Measurements from ENCODE around the gene SREK1IP1. TPM values are rescaled to one million over a fixed set of nuclear protein-coding genes. Genes with fewer than 3 reads are reported as not detected.
A peak's percentile ranks its signal among the peaks of the same experiment; 100 is the strongest.
"Not testable (repeated sequence)": the region's sequence is repeated elsewhere in the genome, so short reads cannot be mapped to it uniquely, and the experiment has no call there.

Gene SREK1IP1
- polyA plus RNA-seq, 1 donor: 10.3 TPM

GRCh38 chr5:64763948-64764503 lies 4.5 kb downstream of the SREK1IP1 start:
- DNase-seq: no peak

- DNase-seq: no peak
Observed at GRCh38 chr5:64759960-64760660, 8.4 kb downstream of the SREK1IP1 start.

- DNase-seq: no peak
Observed at GRCh38 chr5:64758901-64759300, 9.6 kb downstream of the SREK1IP1 start.

DNA sequence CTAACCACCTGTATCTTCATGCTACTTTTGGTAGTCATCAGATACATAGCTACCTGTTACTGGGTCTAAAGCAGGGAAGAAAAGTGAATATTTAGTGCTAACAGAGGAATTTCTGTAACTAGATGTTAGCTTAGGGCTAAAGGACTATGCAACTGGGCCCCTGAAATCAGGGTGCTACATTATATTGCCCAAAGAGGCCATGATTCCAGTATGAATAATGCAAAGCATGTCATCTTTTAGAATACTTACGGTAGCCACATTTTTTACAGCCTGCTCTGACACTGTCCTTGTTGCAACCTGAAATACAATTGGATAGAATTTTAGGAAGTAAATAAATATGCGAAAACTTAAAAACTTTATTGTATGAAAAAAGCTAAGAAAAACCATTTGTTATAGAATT lies 14.4 kb downstream of the SREK1IP1 start:
- DNase-seq: no peak

GRCh38 chr5:64749385-64749784 lies 19.1 kb downstream of the SREK1IP1 start:
- no peak for DNase-seq

DNA sequence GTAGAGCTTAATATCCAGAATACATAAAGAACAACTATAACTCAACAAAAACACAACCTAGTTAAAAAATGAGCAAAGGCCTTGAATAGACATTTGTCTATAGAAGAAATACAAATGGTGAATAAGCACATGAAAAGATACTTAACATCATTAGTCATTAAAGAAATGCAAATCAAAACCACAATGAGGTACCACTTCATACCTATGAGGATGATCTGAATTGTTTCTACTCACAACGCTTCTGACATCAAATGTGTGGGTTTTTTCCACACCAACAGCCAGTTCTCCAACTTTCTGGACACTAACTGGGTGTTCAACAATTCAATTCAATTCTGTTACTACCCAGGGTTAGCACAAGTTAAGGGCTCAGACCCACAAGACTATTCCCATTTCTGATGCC lies 22.0 kb downstream of the SREK1IP1 start:
- DNase-seq: no peak

DNA sequence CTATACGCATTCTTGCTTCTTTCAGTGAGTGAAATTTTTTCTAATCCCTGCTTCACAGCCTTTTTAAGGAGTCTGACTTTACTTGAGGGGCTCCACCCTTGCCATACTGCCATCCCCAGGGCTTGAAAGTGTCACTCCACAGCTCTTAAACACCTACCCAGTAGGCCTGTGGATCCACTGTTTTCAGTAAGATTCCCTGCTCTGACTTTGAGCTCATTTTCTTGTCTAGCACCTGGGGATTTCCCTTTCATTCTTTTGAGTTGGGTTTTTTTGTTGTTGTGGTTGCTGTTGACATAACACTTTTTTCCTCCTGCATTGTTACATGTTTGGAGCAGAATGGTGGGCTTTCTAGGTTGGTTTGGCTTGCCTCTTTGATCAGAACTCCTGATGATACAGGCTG lies 23.6 kb downstream of the SREK1IP1 start:
- no peak for DNase-seq

GRCh38 chr5:64742821-64743220 lies 25.7 kb downstream of the SREK1IP1 start:
- no peak for DNase-seq

- DNase-seq: no peak
Observed at GRCh38 chr5:64742411-64742810, 26.1 kb downstream of the SREK1IP1 start.

DNA sequence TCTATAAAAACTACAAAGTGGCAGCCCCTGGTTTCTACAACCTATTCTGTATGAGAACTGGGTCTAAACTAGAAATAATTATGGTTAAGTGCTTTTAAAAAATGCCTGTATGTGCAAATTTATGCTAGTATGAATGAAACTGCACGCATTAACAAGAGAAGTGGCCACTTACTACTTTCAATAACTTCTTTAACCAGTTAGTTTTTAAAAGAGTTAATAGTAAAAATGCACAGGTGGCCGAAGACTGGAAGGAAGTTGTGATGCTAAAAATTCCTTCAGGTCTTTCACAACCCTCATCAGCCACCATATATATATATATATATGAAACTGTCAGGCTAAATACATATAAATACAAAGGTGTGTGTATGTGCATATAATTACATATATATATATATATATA lies 41.3 kb downstream of the SREK1IP1 start:
- DNase-seq: no peak

DNA sequence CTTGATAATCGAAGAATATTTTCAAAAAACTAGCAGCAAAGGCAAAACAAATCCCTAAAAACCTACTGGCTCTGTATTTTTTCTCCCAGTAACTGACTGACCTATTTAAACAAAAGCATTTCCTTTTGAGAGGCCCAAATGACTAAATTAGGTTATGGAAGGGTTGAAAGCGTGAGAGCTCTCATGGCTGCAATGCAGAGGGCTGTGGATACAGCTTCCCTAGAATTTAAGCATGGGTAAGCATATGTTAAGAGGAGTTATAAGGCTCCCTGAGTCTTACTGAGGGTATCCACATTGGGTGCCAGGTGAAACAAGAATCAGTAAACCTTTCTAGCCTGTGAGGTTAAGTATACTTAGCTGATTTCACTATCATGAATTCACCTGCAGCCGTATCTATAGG lies 45.9 kb downstream of the SREK1IP1 start:
- no peak for DNase-seq

DNA sequence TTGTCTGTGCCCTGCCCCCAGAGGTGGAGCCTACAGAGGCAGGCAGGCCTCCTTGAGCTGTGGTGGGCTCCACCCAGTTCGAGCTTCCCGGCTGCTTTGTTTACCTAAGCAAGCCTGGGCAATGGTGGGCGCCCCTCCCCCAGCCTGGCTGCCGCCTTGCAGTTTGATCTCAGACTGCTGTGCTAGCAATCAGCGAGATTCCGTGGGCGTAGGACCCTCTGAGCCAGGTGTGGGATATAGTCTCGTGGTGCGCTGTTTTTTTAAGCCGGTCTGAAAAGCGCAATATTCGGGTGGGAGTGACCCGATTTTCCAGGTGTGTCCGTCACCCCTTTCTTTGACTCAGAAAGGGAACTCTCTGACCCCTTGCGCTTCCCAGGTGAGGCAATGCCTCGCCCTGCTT lies 54.0 kb downstream of the SREK1IP1 start:
- not testable (repeated sequence) for DNase-seq

GRCh38 chr5:64707191-64707590 lies 61.3 kb downstream of the SREK1IP1 start:
- no peak for DNase-seq

- DNase-seq: not testable (repeated sequence)
Observed at GRCh38 chr5:64706074-64706473, 62.4 kb downstream of the SREK1IP1 start.

GRCh38 chr5:64700765-64701164 lies 67.7 kb downstream of the SREK1IP1 start:
- no peak for DNase-seq

DNA sequence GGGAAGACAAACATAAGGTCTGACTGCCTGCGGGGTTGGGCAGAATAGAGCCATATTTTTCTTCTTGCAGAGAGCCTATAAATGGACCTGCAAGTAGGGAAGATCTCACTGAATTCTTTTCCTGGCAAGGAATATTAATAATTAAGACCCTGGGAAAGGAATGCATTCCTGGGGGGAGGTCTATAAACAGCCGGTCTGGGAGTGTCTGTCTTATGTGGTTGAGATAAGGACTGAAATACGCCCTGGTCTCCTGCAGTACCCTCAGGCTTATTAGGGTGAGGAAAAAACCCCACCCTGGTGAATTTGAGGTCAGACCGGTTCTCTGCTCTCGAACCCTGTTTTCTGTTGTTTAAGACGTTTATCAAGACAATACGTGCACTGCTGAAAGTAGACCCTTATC lies 72.1 kb downstream of the SREK1IP1 start:
- DNase-seq: not testable (repeated sequence)

GRCh38 chr5:64693636-64694035 lies 74.9 kb downstream of the SREK1IP1 start:
- no peak for DNase-seq

GRCh38 chr5:64691291-64691690 lies 77.2 kb downstream of the SREK1IP1 start:
- DNase-seq: no peak

GRCh38 chr5:64690417-64691151 lies 77.9 kb downstream of the SREK1IP1 start, which contains the start of gene SHISAL2B:
SHISAL2B (plus strand) TSS chr5:64690503; CDS start chr5:64690624, 121 bp downstream.
- peak; percentile 9 for DNase-seq

- no peak for DNase-seq
Observed at GRCh38 chr5:64690104-64690416, 78.4 kb downstream of the SREK1IP1 start.

DNA sequence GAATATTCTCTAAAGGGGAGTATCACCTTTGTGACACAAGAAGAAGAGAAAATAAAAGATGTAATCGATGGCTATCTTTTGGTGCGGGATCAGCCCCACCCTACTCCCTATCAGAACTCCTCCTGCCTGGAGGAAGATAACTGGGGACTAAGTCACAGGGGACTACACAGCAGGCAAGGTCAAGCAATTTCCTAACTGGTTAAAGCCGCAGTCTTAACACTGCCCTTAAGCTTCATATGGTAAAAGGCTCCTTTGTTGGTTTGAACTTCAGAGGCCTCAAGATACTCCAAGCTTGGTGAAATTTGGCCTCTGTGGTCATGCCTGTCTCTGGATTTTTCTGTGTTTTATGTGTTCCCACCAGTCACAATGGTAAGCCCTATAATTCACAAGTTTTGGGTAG lies 79.5 kb downstream of the SREK1IP1 start:
- no peak for DNase-seq

DNA sequence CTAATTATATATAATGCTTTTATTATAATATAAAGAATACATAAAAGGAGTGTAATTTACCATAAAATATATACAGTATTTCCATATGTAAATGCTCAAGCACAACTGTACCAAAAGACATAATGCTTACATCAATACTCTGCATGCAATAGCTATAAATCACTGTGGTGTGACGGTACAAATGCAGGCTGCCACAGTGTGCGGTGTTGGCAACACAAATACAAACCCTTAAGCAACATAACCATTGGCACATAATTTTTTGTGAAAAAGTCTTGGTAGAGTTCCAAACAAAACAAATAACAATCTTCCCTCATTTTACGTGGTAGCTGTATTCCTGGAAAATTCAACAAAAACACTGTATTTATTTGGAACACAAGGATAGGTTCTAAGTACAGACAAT lies 80.1 kb downstream of the SREK1IP1 start:
- DNase-seq: no peak

GRCh38 chr5:64685866-64686265 lies 82.6 kb downstream of the SREK1IP1 start:
- no peak for DNase-seq

DNA sequence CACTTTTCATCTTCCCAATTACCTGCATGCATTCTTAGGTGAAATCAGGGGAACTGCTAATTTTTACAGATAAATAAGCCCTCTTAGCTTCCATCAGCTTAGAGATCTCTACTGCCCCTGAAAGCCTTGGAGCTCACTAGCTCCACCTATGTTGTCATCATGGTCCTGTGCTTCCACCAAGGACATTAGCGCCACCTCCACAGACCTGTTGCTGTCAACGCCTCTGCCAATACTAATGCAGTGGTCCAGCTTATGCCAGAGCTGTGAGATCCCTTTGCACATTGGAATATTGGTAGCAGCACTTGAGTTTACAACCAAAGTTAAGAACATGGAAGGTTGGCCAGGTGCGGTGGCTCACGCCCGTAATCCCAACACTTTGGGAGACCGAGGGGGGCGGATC lies 85.9 kb downstream of the SREK1IP1 start:
- DNase-seq: no peak

Data from hindlimb muscle (tissue), 1 donor.